Measurements from ENCODE around the gene MRPL42. TPM values are rescaled to one million over a fixed set of nuclear protein-coding genes. Genes with fewer than 3 reads are reported as not detected.

Gene MRPL42
- total RNA-seq, 1 donor from 2014 or later: 93.9 TPM

DNA sequence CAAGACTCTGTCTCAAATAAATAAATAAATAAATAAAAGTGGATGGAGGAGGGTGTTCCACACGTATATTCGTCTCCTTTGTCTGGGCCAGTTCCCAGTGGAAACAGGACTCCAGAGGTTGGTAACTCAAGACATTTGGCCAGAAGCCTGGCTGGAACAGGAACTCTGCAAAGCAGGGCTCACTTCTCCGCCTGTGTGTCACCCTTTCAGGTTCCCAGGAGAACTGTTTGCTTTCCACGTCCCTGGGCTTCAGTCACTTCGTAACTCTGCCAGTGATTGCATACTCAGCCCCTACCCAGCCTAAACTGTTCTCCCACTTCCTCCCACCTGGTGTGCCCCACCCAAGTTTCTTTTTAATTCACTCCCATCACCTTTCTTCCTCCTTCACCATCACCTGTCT, 18.5 kb upstream of the MRPL42 start:
- H3K27ac Mint-ChIP-seq: no peak overlapping the region
- H3K9me3 Mint-ChIP-seq (ENCODE audit: low read depth): no peaks in the 10 kb centered on the region
- peaks cover 5% of the 10 kb centered on the region for H3K4me1 Mint-ChIP-seq (ENCODE audit: low read depth)
- H3K36me3 Mint-ChIP-seq (ENCODE audit: insufficient read depth): no peaks in the 10 kb centered on the region
- no peaks in the 10 kb centered on the region for H3K27me3 Mint-ChIP-seq
- no peak overlapping the region for H3K4me3 Mint-ChIP-seq (ENCODE audit: low read depth)
- TF ChIP-seq, protein P1, sequence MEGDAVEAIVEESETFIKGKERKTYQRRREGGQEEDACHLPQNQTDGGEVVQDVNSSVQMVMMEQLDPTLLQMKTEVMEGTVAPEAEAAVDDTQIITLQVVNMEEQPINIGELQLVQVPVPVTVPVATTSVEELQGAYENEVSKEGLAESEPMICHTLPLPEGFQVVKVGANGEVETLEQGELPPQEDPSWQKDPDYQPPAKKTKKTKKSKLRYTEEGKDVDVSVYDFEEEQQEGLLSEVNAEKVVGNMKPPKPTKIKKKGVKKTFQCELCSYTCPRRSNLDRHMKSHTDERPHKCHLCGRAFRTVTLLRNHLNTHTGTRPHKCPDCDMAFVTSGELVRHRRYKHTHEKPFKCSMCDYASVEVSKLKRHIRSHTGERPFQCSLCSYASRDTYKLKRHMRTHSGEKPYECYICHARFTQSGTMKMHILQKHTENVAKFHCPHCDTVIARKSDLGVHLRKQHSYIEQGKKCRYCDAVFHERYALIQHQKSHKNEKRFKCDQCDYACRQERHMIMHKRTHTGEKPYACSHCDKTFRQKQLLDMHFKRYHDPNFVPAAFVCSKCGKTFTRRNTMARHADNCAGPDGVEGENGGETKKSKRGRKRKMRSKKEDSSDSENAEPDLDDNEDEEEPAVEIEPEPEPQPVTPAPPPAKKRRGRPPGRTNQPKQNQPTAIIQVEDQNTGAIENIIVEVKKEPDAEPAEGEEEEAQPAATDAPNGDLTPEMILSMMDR (IDR thresholded peaks at IDR 0.05; ENCODE audit: unreplicated experiment): no peak
- no peak for DNase-seq (ENCODE audit: low spot score, unreplicated experiment)

DNA sequence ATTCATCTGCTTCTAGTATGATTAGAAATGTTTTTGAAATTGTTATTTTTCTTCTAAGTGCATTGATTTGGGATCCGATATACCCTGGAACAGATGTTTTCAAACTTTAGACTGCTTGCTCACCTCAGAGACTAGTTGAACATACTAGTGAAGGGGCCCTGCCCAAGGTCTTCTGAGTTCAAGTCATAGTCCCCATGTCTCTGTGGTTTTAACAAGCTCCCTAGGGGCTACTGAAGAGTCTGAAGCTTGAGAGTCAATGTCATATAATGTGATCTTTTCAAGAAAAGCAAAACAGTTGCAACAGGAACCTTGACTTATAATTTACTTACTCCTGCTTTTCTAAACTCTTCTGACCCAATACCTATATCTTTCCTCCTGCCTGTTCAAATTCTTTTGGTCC, 18.0 kb upstream of the MRPL42 start:
- TF ChIP-seq, protein P1 (IDR thresholded peaks at IDR 0.05; ENCODE audit: unreplicated experiment): no peak
- Mint-ChIP-seq H3K9me3 (ENCODE audit: low read depth) (no peaks in the 10 kb centered on the region), H3K4me1 (ENCODE audit: low read depth) (peaks cover 5% of the 10 kb centered on the region), H3K27ac (no peak overlapping the region), H3K27me3 (no peaks in the 10 kb centered on the region), H3K36me3 (ENCODE audit: insufficient read depth) (no peaks in the 10 kb centered on the region), H3K4me3 (ENCODE audit: low read depth) (no peak overlapping the region)
- DNase-seq (ENCODE audit: low spot score, unreplicated experiment): no peak

DNA sequence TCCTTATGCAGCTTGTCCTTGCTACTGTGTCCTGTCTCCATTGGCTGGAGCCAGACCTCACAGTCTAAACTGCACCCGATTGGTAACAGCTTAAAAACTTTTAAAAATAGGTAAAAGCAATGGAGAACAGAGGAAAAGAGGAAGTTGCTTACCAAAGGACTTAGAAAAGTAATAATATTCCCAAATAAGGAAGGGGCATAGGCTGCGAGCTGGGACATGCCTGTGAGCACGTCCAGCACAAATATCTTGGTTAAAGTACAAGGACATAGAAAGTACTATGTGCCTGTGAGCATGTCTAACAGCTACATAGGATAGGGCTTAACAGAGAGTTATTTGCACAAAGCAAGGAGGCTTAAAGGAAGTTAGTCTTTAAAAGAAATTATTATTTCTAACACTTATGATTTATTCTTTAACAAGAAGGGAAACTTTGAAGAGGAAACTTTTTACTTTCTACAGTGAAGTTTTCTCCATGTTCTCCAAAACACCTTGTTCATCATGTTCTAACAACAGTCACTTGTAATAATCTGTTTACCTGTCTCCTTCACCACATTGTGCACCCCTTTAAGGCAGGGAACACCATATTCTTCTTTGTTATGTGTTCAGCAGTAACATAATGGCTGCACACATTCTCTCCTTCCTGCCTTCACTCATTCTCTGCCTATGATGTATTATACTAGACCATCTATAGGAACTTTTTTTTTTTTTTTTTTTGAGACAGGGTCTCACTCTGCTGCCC, 15.7 kb upstream of the MRPL42 start:
- H3K4me3 Mint-ChIP-seq (ENCODE audit: low read depth): no peak overlapping the region
- TF ChIP-seq, protein P1 (IDR thresholded peaks at IDR 0.05; ENCODE audit: unreplicated experiment): no peak
- no peaks in the 10 kb centered on the region for H3K9me3 Mint-ChIP-seq (ENCODE audit: low read depth)
- no peak for DNase-seq (ENCODE audit: low spot score, unreplicated experiment)
- peaks cover 5% of the 10 kb centered on the region for H3K4me1 Mint-ChIP-seq (ENCODE audit: low read depth)
- H3K36me3 Mint-ChIP-seq (ENCODE audit: insufficient read depth): no peaks in the 10 kb centered on the region
- no peaks in the 10 kb centered on the region for H3K27me3 Mint-ChIP-seq
- no peak overlapping the region for H3K27ac Mint-ChIP-seq

DNA sequence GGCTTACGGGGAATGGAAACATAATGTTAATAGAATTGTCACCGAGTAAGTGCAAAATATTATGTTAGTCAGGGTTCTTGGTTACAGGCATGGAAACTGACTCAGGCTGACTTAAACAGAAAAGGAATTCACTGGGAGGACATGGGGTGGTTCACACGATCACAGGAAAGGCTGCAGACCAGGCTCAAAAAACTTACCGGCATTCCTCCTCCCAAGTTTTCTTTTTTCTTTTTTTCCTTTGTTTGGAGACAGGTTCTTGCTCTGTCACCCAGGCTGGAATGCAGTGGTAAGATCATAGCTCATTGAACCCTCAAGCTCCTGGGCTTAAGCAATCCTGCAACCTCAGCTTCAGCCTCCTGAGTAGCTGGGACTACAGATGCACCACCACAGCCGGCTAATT, 13.7 kb upstream of the MRPL42 start:
- H3K27ac Mint-ChIP-seq: no peak overlapping the region
- no peaks in the 10 kb centered on the region for H3K9me3 Mint-ChIP-seq (ENCODE audit: low read depth)
- TF ChIP-seq, protein P1 (IDR thresholded peaks at IDR 0.05; ENCODE audit: unreplicated experiment): no peak
- H3K36me3 Mint-ChIP-seq (ENCODE audit: insufficient read depth): no peaks in the 10 kb centered on the region
- H3K4me1 Mint-ChIP-seq (ENCODE audit: low read depth): peaks cover 5% of the 10 kb centered on the region
- no peak overlapping the region for H3K4me3 Mint-ChIP-seq (ENCODE audit: low read depth)
- H3K27me3 Mint-ChIP-seq: no peaks in the 10 kb centered on the region
- DNase-seq (ENCODE audit: low spot score, unreplicated experiment): no peak

DNA sequence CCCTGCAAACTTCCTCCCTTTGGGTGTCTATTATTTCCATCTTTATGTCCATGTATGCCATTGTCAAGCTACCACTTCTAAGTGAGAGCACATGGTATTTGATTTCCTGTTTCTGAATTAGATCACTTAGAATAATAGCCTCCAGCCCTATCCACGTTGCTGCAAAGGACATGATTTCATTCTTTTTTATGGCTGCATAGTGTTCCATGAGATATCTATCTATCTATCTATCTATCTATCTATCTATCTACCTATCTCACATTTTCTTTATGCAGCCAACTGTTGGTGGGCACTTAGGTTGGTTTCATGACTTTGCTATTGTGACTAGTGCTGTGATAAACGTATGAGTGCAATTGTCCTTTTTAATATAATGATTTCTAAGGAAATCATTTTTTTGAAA, 11.2 kb upstream of the MRPL42 start:
- H3K9me3 Mint-ChIP-seq (ENCODE audit: low read depth): no peaks in the 10 kb centered on the region
- no peak for DNase-seq (ENCODE audit: low spot score, unreplicated experiment)
- H3K27me3 Mint-ChIP-seq: no peaks in the 10 kb centered on the region
- H3K4me3 Mint-ChIP-seq (ENCODE audit: low read depth): no peak overlapping the region
- H3K36me3 Mint-ChIP-seq (ENCODE audit: insufficient read depth): no peaks in the 10 kb centered on the region
- TF ChIP-seq, protein P1 (IDR thresholded peaks at IDR 0.05; ENCODE audit: unreplicated experiment): no peak
- peaks cover 2% of the 10 kb centered on the region for H3K4me1 Mint-ChIP-seq (ENCODE audit: low read depth)
- H3K27ac Mint-ChIP-seq: no peak overlapping the region

Data from progenitor cell of endocrine pancreas (in vitro differentiated cells).